GM18873 (cell line): ENCODE data around the gene ZNF512B.
"Not testable (repeated sequence)": the region's sequence is repeated elsewhere in the genome, so short reads cannot be mapped to it uniquely, and the experiment has no call there.

Experiments
- ATAC-seq: cut with Tn5 transposase; IDR thresholded peaks from one replicate; pipeline ENCODE4 v1.9.1; 2021; ENCODE audit warnings: mild to moderate bottlenecking, moderate library complexity, moderate number of reproducible peaks; ENCODE audit not compliant: unreplicated experiment, low FRiP score

ZNF512B gene

GRCh38 chr20:63964412-63964811 lies 5.3 kb downstream of the ZNF512B start:
- no peak for ATAC-seq

- no peak for ATAC-seq
Measured at GRCh38 chr20:63963784-63964301, 5.9 kb downstream of the ZNF512B start.

- ATAC-seq = no peak
Measured at GRCh38 chr20:63963348-63963741, 6.4 kb downstream of the ZNF512B start.

DNA sequence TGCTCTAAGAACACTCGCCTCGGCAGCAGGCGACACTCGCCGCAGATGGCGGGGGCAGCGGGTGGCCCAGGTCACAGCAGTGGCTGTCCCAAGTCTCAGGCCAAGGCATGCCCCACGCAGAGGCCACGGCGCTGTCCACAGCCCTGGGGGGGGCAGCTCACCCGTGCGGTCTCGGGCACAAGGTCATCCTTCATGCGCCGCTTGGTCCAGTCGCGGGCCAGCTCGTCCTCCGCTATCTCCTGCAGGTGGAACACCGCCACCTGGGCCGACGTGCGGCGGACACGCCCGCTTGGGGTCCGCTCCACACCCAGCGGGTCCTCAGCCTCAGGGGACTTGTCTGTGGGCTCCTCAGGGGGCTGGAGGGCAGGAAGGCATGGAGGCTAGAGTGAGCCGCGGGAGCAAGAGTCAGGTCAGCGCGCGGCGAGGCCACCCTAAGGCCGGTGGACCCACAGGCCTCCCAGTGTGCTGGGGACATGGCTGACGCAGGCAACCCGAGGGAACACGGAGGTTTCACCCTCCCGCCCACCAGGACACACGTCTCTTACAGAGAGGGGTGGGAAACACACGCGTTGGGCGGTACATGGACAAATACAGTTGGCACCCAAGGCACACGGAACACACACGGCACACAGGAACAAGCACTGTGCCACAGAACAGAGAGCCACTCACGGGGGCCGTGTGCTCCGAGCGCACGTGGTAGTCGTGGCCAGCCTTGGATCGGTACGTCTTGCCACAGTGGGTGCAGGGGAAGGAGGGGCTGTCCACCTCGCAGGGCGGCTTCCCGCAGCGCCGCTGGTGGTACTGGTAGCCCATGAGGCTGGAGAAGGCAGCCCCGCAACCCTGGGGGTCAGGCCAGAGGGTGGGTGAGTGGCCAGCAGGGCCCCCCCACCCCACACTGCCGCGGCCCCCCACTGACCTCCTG lies 7.0 kb downstream of the ZNF512B start:
- ATAC-seq = no peak

- no peak for ATAC-seq
Measured at GRCh38 chr20:63961664-63962425, 7.9 kb downstream of the ZNF512B start.

DNA sequence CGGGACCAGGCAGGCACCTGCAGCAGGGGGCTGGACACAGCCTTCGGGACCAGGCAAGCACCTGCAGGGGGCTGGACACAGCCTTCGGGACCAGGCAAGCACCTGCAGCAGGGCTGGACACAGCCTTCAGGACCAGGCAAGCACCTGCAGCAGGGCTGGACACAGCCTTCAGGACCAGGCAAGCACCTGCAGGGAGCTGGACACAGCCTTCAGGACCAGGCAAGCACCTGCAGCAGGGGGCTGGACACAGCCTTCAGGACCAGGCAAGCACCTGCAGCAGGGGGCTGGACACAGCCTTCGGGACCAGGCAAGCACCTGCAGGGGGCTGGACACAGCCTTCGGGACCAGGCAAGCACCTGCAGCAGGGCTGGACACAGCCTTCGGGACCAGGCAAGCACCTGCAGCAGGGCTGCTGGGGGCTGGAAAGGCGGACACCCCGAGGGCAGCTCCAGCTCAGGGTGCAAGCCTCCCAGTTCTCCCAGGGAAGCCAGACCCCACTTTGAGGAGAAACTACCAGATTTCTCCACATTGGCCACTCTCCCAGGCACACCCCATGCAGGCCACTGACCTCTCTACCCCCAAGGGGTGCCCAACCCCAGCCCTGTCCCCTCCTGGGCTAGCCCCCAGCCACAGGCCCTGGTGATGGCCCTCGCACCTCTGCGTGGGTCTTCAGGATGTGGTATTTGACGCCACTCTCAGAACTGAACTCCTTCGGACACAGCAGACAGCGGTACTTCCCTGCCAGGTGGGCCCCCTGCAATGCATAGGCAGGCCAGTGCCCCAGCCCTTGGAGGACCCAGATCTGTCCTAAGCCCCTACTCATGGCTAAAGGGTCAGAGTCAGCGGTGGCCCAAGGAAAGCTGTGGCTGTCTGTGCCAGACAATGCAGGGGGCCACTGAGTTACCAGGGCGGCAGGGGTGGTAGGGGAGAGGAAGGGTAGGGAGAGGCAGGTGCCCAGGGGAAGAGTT lies 8.8 kb downstream of the ZNF512B start:
- not testable (repeated sequence) for ATAC-seq

DNA sequence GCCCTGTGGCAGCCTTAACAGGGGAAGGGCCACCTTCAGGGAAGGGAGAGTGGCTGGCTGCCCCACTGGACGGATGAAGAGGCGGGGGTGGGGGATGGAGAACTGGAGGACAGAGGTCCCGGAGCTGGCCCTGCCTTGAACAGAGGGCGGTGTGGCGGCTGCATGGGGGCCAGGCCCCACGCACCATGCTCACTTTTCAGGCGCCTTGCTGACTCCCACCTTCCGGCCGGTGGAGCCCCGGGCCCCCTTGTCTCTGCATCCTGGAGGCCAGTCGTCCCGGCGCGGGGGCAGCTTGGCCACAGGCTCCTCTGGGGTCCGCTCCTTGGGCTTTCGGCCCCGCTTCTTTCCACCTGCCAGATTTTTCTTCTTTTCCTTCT lies 10.0 kb downstream of the ZNF512B start:
- ATAC-seq = no peak

- ATAC-seq = no peak
Measured at GRCh38 chr20:63958964-63959698, 10.6 kb downstream of the ZNF512B start.

DNA sequence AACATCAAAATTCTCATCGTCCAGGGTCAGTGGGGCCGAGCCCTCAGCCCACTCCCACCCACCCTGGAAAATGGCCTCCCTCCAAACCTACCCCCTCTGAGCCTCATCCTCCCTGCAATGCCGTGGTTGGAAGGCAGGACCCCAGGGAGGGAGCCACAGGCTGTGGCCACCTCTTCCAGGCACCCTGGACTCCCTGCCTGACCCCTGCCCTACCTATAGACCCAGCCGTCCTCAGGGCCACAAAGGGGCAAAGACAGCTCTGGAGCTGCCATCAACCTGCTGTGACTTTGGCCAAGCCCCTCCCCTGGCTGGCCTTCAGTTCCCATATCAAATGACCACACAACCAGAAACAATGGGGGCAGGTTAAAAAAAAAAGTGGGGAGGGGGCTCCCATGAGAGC lies 11.3 kb downstream of the ZNF512B start:
- ATAC-seq = no peak

- ATAC-seq = no peak
Measured at GRCh38 chr20:63957690-63958441, 11.9 kb downstream of the ZNF512B start.

DNA sequence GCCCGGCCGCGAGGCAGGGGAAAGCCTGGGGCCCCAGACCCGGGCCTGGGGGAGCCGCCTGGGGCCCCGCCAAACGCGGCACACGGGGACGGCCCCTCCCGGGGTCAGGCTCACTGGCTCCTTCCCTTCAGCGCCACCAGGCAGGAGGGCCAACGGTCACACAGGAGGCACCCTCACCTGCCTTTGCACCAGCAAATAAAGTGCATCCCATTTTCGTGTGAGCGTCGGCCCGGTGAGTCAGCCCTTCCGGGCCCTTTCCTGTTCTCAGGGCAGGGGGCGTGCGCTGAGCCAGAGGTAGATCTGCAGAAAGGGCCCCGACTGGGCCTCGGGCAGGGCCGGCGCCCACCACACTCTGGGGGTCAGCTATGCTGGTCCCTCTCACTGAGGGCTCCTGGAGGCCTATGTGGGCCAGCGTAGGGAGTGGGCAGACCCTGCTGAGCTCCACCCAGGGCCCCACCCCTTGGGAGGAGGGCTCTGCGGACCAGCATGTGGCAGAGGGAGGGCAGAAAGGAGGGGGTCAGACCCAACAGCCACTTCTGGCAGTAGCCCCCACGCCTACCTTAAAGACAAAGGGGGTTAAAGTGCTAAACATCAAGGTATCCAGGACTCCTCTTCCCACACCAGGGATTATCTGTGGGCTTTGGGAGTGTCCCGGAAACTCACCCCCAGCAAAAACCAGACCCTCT lies 12.6 kb downstream of the ZNF512B start:
- ATAC-seq = no peak

DNA sequence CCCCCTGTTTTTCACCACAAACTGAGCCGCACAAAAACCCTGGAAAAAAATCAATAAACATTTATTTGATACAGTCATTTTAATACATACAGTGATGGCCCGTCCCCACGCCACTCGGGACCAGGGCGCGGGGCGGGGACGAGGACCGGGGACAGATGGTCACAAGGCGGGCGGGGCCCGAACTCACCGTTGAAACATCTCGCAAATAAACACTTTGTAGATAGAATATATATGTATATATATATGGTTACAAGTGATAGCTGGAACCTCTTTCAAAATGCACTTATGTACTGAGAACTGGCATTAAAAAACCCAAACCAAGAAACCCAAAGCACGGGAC lies 13.1 kb downstream of the ZNF512B start:
- ATAC-seq = no peak

DNA sequence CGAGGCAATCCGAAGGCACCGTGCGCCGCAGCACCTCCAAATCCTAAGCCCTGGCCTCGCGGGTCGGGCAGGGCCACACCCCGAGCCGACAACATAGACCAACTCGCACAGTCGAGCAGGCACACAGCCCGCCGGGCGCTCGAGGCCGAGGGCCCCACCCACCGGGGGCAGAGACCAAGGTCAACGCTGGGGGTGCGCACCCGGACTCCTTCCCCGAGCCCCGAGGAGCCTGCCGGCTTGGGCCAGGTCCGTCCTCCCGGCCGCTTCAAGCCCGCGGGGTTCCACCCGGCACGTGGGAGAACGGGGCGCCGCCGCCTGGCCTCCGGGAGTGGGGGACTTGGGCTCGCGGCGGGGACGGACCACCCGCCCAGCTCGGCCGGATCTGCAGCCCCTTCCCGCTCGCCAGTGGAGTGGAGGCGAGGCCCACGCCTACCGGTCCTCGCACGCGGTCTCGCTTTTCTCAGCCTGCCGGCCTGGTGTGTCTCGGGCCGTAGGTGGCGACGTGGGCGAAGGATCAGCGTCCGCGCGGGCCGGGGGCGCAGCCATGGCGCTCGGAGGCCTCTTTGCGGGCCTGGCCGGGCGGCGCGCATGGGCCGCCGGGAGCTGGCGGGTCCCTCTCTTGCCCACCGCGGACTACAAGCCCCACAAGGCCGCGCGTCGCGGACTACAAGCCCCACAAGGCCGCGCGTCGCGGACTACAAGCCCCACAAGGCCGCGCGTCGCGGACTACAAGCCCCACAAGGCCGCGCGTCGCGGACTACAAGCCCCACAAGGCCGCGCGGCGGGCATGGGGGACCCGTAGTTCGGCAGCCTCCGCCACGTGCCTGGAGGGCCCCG lies 13.7 kb downstream of the ZNF512B start, which contains the start of gene UCKL1:
Gene UCKL1, minus strand, starts transcription at position 590 of the 837 bp plus-strand sequence. Its CDS starts 44 bp downstream, at position 546.
- peak; percentile 54 for ATAC-seq

- no peak for ATAC-seq
Measured at GRCh38 chr20:63955281-63955826, 14.4 kb downstream of the ZNF512B start.

DNA sequence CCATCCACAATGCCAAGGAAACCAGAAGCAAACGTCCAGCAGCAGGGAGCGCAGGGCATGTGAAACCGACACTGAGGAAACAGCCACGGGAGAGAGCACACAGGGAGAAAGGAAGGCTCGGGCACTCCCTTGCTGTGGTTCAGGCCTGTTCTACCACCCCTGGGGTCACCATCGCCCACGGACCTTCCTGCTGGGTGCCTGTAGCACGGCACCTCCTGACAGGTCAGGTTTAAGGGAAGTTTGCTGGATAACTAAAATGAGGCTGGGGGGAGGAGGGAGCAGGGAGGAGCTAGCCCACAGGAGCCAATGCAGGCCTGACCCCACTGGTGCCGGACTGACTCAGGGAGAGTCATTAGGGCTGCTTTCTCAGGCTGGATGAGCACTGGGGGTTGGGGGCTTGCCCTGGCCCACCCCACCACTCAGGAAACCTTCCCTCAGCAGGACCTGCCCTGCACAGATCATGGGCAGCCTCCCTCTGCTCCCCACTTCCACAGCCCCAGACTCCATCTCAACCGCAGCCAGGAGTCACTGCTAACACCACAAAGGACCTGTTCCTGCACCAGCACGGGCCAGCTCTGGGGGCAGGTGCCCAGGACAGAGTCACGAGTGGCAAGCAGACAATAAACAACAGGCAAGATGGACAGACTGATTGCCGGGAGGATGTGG lies 15.8 kb downstream of the ZNF512B start:
- no peak for ATAC-seq

DNA sequence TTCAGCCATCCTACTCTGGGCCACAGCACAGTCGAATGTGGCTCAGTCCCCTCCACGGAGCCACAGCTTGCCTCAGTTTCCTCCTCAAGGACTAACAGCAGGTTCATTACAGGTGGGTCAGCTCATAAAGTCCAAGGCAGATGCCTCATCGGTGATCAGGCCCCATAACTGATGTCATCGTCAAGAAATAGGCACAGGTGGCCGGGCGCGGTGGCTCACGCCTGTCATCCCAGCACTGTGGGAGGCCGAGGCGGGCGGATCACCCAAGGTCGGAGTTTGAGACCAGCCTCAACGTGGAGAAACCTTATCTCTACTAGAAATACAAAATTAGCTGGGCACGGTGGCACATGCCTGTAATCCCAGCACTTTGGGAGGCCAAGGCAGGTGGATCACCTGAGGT lies 17.0 kb downstream of the ZNF512B start:
- ATAC-seq = no peak

DNA sequence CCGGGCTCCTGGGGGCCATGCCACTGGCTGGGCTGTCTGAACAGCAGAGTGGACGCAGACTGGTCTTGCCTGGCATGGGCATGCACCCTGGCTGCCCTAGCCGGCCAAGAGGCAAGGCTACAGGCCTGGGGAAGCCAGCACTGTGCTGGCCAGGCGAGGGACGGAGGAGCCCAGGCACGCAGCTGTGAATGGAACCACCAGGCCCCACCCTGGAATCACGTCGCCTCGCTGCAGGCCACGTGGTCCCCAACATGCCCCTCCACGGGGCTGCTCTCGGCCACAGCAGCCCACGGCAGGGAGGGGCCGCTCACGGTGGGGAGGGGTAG lies 17.6 kb downstream of the ZNF512B start:
- no peak for ATAC-seq
